NCI-H69 (cell line): ENCODE data around the gene SECISBP2L.
A peak's percentile ranks its signal among the peaks of the same experiment; 100 is the strongest.
"Not testable (repeated sequence)": the region's sequence is repeated elsewhere in the genome, so short reads cannot be mapped to it uniquely, and the experiment has no call there.

Experiments
- DNase-seq: peaks from one replicate; lab custom pipeline; 2025; lab: John Stamatoyannopoulos, UW

SECISBP2L gene

GRCh38 chr15:48999314-48999713 lies 46.9 kb downstream of the SECISBP2L start:
- no peak for DNase-seq

GRCh38 chr15:48996276-48996675 lies 50.0 kb downstream of the SECISBP2L start:
- no peak for DNase-seq

- DNase-seq = no peak
Measured at GRCh38 chr15:48993380-48993779, 52.9 kb downstream of the SECISBP2L start.

GRCh38 chr15:48992545-48992944 lies 53.7 kb downstream of the SECISBP2L start:
- DNase-seq = no peak

GRCh38 chr15:48992096-48992495 lies 54.1 kb downstream of the SECISBP2L start:
- no peak for DNase-seq

GRCh38 chr15:48989170-48989569 lies 57.1 kb downstream of the SECISBP2L start:
- no peak for DNase-seq

GRCh38 chr15:48987142-48987541 lies 59.1 kb downstream of the SECISBP2L start:
- DNase-seq = no peak

GRCh38 chr15:48986240-48986639 lies 60.0 kb downstream of the SECISBP2L start:
- no peak for DNase-seq

GRCh38 chr15:48985516-48985915 lies 60.7 kb downstream of the SECISBP2L start:
- DNase-seq = no peak

- DNase-seq = no peak
Measured at GRCh38 chr15:48984811-48985352, 61.4 kb downstream of the SECISBP2L start.

GRCh38 chr15:48984021-48984710 lies 62.1 kb downstream of the SECISBP2L start:
- no peak for DNase-seq

GRCh38 chr15:48983300-48983699 lies 62.9 kb downstream of the SECISBP2L start:
- no peak for DNase-seq

GRCh38 chr15:48981941-48982340 lies 64.3 kb downstream of the SECISBP2L start:
- no peak for DNase-seq

- DNase-seq = no peak
Measured at GRCh38 chr15:48978638-48979037, 67.6 kb downstream of the SECISBP2L start.

- no peak for DNase-seq
Measured at GRCh38 chr15:48976444-48977088, 69.7 kb downstream of the SECISBP2L start.

- DNase-seq = peak; percentile 95
Measured at GRCh38 chr15:48975472-48976419, 70.5 kb downstream of the SECISBP2L start.

GRCh38 chr15:48974882-48975281 lies 71.4 kb downstream of the SECISBP2L start:
- DNase-seq = peak; percentile 25

GRCh38 chr15:48972750-48973503 lies 73.3 kb downstream of the SECISBP2L start:
- no peak for DNase-seq

- DNase-seq = not testable (repeated sequence)
Measured at GRCh38 chr15:48970926-48971325, 75.3 kb downstream of the SECISBP2L start.

- DNase-seq = no peak
Measured at GRCh38 chr15:48968066-48968465, 78.2 kb downstream of the SECISBP2L start.

- DNase-seq = no peak
Measured at GRCh38 chr15:48967336-48967735, 78.9 kb downstream of the SECISBP2L start.
